Activated CD4-positive, alpha-beta T cell treated with anti-CD3 and anti-CD28 coated beads, Interleukin-2, amount 10 ng/mL, durations not matched to agents 7 days and 5 days (primary cell): ENCODE measurements around the gene SMPD2. TPM values are rescaled to one million over a fixed set of nuclear protein-coding genes. Genes with fewer than 3 reads are reported as not detected.

Experiments used
- CTCF ChIA-PET: fragments of 350-600 bp; sonication (Branson Sonifier 250); formaldehyde crosslinking; loops from one replicate; lab custom pipeline; 2021; ENCODE audit warnings: antibody characterized with exemption; lab: Charles Lee
- POLR2A ChIA-PET: fragments of 350-600 bp; sonication (Branson Sonifier 250); formaldehyde crosslinking; loops from one replicate; lab custom pipeline; 2021; ENCODE audit warnings: antibody characterized with exemption; lab: Charles Lee
- DNase-seq: peaks from one replicate; pipeline ENCODE4 v3.0.0-alpha.2; 2020
- H3K27ac Mint-ChIP-seq: one replicate; pipeline ENCODE4 v1.8.0; 2021; ENCODE audit warnings: mild to moderate bottlenecking, moderate library complexity, mixed read lengths
- H3K27me3 Mint-ChIP-seq: one replicate; pipeline ENCODE4 v1.8.0; 2021; ENCODE audit warnings: mixed read lengths
- H3K36me3 Mint-ChIP-seq: one replicate; pipeline ENCODE4 v1.8.0; 2021; ENCODE audit warnings: low read depth, mixed read lengths
- H3K4me1 Mint-ChIP-seq: one replicate; pipeline ENCODE4 v1.8.0; 2021; ENCODE audit warnings: mixed read lengths
- H3K4me3 Mint-ChIP-seq: one replicate; pipeline ENCODE4 v1.8.0; 2021; ENCODE audit warnings: mild to moderate bottlenecking, moderate library complexity, mixed read lengths
- H3K9me3 Mint-ChIP-seq: one replicate; pipeline ENCODE4 v1.8.0; 2021; ENCODE audit warnings: mixed read lengths
- total RNA-seq, 2 experiments: library from RNA; stranded (reverse); gene quantifications; one replicate each; pipeline ENCODE4 v1.2.3, GENCODE V29; 2021

SMPD2 gene
- total RNA-seq, 2 experiments from 2014 or later = 13.0 to 14.0 TPM

DNA sequence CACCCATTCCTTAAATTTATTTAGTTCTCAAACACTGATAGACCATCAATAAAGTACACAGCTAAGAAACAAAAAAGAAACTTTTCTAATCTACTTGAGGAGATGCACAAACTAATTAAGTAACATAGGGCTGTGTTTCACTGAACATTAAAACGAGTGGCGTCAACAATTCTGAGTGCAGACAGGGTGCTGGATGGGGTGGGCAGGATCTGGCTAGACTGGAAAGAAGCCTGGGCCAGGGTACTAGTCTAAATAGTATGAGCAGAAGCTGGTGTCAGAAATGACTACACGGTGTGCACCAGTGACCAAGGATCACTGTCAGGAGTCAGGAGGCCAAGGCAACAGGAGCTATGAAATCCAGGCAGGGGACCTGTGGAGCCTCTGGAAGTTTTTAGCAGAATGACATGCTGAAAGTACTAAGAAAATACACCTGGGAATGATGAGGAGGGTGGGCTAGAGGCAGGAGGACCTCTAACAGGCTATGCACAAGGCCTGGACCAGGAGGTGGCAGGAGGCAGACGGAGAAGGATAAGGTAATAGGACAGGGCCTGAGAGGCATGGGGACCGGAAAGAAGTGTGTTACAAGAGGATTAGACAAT lies 29.2 kb downstream of the SMPD2 start:
- peak overlapping the region; percentile 57 for H3K27ac Mint-ChIP-seq
- no peak overlapping the region for H3K4me3 Mint-ChIP-seq
- no peaks in the 10 kb centered on the region for H3K9me3 Mint-ChIP-seq

DNA sequence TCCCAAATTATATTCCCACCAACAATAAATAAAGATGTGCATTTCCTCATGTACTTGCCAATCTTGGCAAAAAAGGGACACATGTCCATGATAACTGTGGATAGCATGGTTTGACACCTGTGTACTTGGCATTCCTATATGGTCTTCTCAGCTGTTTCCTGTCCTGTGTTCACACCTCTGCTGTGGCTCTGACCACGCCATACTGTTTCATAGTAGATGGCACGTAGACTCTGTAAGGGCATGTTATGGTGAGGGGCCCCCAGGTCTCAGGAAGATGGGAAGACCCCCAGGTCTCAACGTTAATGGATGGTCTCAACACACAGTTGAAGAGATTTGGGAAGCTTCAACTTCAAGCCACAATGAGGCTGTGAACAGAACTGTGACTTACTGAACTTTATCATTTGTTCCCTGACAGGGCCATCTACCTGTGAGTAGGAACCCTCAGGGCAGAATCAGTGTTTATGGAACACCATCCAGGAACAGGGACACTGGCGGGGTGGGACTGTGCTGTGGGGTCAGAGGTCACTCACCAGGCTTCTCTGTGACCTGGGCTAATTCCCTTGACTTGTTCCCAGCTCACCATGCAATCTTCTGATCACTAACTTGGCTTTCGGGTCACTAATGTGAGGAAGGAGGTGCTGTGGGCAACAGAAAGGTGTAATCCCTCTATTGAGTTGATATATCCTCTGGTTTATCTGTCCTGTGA lies 30.7 kb downstream of the SMPD2 start:
- peak overlapping the region; percentile 48 for H3K27ac Mint-ChIP-seq
- ChIA-PET CTCF (interaction anchor here (1.0 to 2.1 kb wide), 4 partner anchors 11 to 30 kb away, joined by 3 to 11 read pairs (median 5); partner anchors contain the start of gene ZBTB24), POLR2A (no interaction called here)
- H3K27me3 Mint-ChIP-seq = no peaks in the 10 kb centered on the region
- no peaks in the 10 kb centered on the region for H3K9me3 Mint-ChIP-seq
- H3K4me3 Mint-ChIP-seq = no peak overlapping the region
- peaks cover 92% of the 10 kb centered on the region for H3K36me3 Mint-ChIP-seq
- peaks cover 65% of the 10 kb centered on the region for H3K4me1 Mint-ChIP-seq
- no peak for DNase-seq

More for the DNA sequence above, 29.2 kb downstream of the SMPD2 start:
- H3K27me3 Mint-ChIP-seq = no peaks in the 10 kb centered on the region
- DNase-seq = no peak
- peaks cover 90% of the 10 kb centered on the region for H3K36me3 Mint-ChIP-seq
- peaks cover 65% of the 10 kb centered on the region for H3K4me1 Mint-ChIP-seq
- ChIA-PET CTCF (interaction anchor here (1.1 to 2.0 kb wide), 4 partner anchors 10 to 16 kb away, joined by 3 to 5 read pairs (median 4); partner anchors contain the start of gene ZBTB24), POLR2A (interaction anchor here (0.6 kb wide), 1 partner anchor 161 kb away, joined by 4 read pairs; no protein-coding TSS in a partner anchor)

DNA sequence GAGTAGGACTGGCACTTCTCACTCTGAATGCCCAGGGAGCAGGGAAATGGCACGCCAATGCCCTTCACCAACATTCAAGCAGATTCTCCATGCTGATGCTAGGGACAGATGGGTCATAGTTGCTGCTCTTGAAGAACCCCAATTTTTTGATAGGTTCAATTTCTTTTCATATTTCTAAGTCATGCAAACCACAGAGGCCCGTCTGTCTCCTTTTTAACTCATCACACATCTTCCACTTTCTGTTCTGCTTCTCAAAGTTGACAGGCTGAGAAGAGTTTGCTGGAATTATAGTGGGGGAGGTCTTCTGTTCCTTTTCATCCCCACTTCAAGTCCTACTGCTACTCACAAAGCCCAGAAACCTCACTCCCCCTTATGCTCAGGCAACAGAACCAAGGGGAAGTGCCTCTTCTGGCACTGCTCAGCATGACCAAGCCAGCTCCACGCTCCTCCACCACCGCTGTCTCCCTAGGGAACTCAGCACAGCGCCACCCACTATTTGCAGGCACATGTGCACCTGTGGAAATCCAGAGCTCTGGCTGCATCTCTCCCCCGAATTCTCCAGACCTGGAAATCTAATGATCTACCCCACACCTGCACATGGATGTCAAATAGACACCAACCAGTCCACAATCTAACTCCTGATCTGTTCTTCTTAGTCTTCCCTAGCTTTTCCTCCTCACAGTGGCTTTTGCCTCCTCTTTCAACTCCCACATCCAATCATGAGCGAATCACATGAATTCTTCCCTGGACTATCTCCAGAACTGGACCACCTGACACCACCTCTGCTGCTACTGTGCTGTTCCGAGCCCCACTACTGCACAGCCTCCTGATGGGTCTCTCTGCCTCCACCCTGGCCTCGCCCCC lies 31.8 kb downstream of the SMPD2 start:
- CTCF ChIA-PET = interaction anchor here (0.6 to 2.1 kb wide), 6 partner anchors 8 to 233 kb away, joined by 3 to 11 read pairs (median 4); no protein-coding TSS in a partner anchor
- Mint-ChIP-seq H3K4me1 (peaks cover 73% of the 10 kb centered on the region), H3K27me3 (no peaks in the 10 kb centered on the region)

DNA sequence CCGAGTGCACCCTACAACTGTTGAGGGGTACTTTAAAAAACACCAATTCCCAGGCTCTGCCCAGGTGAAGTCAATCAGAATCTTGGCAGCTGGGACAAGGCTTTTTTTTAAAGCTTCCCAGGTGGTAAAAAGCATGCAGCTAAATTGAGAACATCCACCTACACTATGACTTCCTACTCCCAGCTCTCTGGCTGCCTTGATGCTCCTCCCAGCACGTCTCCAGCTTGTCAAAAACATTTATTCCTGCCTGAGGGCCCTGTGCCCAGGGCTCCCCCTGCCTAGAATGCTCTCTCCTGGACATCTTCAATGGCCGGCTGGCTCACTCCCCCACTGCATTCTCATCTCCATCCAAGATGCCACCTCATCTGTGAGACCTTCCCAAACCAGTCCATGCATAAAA lies 32.6 kb downstream of the SMPD2 start:
- peaks cover 93% of the 10 kb centered on the region for H3K36me3 Mint-ChIP-seq
- H3K27ac Mint-ChIP-seq = no peak overlapping the region
- ChIA-PET POLR2A (interaction anchor here (0.6 kb wide), 1 partner anchor 60 kb away, joined by 3 read pairs; no protein-coding TSS in a partner anchor), CTCF (interaction anchor here (0.6 to 2.1 kb wide), 5 partner anchors 9 to 234 kb away, joined by 3 to 5 read pairs (median 4); no protein-coding TSS in a partner anchor)
- no peak for DNase-seq
- no peak overlapping the region for H3K4me3 Mint-ChIP-seq
- H3K9me3 Mint-ChIP-seq = no peaks in the 10 kb centered on the region
- H3K27me3 Mint-ChIP-seq = no peaks in the 10 kb centered on the region
- H3K4me1 Mint-ChIP-seq = peaks cover 76% of the 10 kb centered on the region

More for the DNA sequence above, 31.8 kb downstream of the SMPD2 start:
- no peak for DNase-seq
- Mint-ChIP-seq H3K36me3 (peaks cover 93% of the 10 kb centered on the region), H3K27ac (peak overlapping the region; percentile 61), H3K4me3 (no peak overlapping the region), H3K9me3 (no peaks in the 10 kb centered on the region)
- POLR2A ChIA-PET = no interaction called here

DNA sequence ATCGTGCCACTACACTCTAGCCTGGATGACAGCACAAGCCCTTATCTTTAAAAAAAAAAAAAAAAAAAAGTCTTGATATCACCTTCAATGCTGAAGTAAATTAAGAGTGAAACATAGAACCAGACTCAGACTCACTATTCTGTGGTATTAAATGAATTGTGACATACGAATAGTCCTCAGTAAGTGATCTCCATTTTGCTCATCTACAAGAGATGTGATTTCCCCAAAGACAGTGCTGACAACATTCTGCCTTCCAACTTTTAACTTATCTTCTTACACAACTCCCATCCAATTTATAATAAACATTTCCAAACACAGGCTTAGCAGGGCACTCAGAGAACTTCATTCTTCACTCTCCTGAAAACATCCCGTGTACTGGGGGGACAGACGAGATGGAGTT lies 34.5 kb downstream of the SMPD2 start:
- ChIA-PET CTCF (interaction anchor here (0.9 kb wide), 1 partner anchor 11 kb away, joined by 5 read pairs; no protein-coding TSS in a partner anchor), POLR2A (no interaction called here)
- Mint-ChIP-seq H3K27ac (peak overlapping the region; percentile 15), H3K4me3 (no peak overlapping the region), H3K4me1 (peaks cover 77% of the 10 kb centered on the region), H3K27me3 (no peaks in the 10 kb centered on the region), H3K36me3 (peaks cover 93% of the 10 kb centered on the region), H3K9me3 (no peaks in the 10 kb centered on the region)
- DNase-seq = no peak

DNA sequence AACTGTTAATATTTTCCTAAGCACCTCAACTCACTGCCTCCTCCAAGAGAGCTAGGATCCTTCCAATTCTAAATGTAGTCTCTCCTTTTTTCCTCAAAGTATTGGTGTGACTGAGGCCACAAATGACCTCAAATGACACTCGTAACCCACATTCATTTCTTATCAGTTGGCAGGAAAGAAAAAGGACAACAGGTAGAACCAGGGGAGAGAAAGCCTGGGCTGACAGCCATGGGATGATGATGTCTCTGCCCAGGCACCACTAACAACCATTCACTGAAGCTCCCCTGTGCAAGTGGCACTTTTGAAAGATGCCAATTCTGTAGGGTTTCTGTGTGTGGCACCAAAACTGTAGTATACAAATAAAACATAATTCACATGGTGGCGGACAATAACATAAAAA lies 35.1 kb downstream of the SMPD2 start:
- H3K27ac Mint-ChIP-seq = no peak overlapping the region
- H3K9me3 Mint-ChIP-seq = no peaks in the 10 kb centered on the region
- ChIA-PET CTCF (interaction anchor here (1.5 kb wide), 1 partner anchor 12 kb away, joined by 6 read pairs; no protein-coding TSS in a partner anchor), POLR2A (no interaction called here)
- H3K4me3 Mint-ChIP-seq = no peak overlapping the region
- DNase-seq = no peak
- no peaks in the 10 kb centered on the region for H3K27me3 Mint-ChIP-seq
- H3K36me3 Mint-ChIP-seq = peaks cover 92% of the 10 kb centered on the region
- peaks cover 80% of the 10 kb centered on the region for H3K4me1 Mint-ChIP-seq

DNA sequence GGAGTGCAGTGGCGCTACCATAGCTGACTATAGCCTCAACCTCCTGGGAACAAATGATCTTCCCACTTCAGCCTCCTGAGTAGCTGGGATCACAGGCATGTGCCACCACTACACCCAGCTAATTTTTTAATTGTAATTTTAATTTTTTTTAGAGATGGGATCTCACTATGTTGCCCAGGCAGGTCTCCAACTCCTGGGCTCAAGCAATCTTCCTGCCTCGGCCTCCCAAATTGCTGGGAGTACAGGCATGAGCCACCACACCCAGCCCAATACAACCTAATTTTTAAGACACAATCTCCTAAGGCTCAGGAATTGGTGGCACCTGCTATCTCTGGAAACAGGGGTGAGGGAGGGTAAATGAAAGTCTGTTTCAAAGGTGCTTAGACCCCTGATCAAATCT lies 36.7 kb downstream of the SMPD2 start:
- H3K36me3 Mint-ChIP-seq = peaks cover 91% of the 10 kb centered on the region
- ChIA-PET POLR2A (no interaction called here), CTCF (no interaction called here)
- no peaks in the 10 kb centered on the region for H3K27me3 Mint-ChIP-seq
- H3K27ac Mint-ChIP-seq = peak overlapping the region; percentile 80
- no peak for DNase-seq
- H3K9me3 Mint-ChIP-seq = no peaks in the 10 kb centered on the region
- peaks cover 81% of the 10 kb centered on the region for H3K4me1 Mint-ChIP-seq
- no peak overlapping the region for H3K4me3 Mint-ChIP-seq

DNA sequence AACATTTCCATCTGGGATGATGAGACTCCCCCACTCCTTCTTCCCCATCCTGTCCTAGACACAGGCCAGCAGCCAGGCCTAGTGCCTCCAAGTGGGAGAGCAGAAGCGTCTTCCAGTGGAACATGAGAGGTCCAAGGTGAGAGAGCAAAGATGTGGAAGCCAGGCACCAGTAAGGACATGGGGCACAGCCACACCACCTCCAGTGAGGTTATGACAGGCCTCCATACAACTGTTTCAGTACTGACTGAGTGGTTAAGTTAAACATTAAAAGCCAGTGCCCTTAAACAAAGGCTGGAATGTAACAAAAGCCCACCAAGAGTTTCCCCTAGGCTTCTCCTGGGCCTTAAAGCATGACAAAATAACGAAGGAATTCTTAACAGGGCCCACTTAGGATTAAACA lies 37.2 kb downstream of the SMPD2 start:
- H3K4me1 Mint-ChIP-seq = peaks cover 78% of the 10 kb centered on the region
- POLR2A ChIA-PET = no interaction called here
- CTCF ChIA-PET = interaction anchor here (0.7 kb wide), 1 partner anchor 33 kb away, joined by 3 read pairs; no protein-coding TSS in a partner anchor
- H3K9me3 Mint-ChIP-seq = no peaks in the 10 kb centered on the region
- peaks cover 88% of the 10 kb centered on the region for H3K36me3 Mint-ChIP-seq
- no peaks in the 10 kb centered on the region for H3K27me3 Mint-ChIP-seq
- peak overlapping the region; percentile 77 for H3K4me3 Mint-ChIP-seq
- no peak for DNase-seq
- peak overlapping the region; percentile 80 for H3K27ac Mint-ChIP-seq

DNA sequence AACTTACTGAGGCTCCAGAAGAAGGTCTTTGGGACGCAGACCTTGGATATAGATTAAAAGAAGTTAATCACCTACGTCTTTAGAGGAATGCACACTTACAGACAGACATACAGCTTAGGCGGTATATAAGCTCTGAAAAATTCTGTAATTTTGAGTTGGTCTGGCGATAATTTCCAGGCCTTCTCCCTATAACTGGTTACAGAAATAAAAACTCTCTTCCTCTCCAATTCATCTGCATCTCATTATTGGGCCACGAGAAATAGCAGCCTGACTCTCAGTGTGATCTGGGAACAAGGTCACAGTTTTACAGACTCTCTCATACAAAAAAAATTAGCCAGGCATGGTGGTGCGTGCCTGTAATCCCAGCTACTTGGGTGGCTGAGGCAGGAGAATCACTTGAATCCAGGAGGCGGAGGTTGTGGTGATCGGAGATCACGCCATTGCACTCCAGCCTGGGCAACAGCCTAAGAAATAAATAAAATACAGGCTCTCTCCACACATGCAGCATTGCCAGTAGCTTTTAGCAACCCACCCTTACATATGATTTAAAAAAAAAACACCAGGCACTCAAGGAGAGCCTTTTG lies 37.8 kb downstream of the SMPD2 start:
- no peaks in the 10 kb centered on the region for H3K27me3 Mint-ChIP-seq
- H3K4me3 Mint-ChIP-seq = peak overlapping the region; percentile 77
- CTCF ChIA-PET = interaction anchor here (0.6 to 0.7 kb wide), 3 partner anchors 34 to 1167 kb away, joined by 3 to 4 read pairs (median 3); no protein-coding TSS in a partner anchor
- H3K4me1 Mint-ChIP-seq = peaks cover 73% of the 10 kb centered on the region
- POLR2A ChIA-PET = interaction anchor here (0.7 kb wide), 1 partner anchor 22 kb away, joined by 3 read pairs; no protein-coding TSS in a partner anchor
- no peak for DNase-seq
- H3K27ac Mint-ChIP-seq = peak overlapping the region; percentile 82
- H3K36me3 Mint-ChIP-seq = peaks cover 83% of the 10 kb centered on the region
- H3K9me3 Mint-ChIP-seq = no peaks in the 10 kb centered on the region

DNA sequence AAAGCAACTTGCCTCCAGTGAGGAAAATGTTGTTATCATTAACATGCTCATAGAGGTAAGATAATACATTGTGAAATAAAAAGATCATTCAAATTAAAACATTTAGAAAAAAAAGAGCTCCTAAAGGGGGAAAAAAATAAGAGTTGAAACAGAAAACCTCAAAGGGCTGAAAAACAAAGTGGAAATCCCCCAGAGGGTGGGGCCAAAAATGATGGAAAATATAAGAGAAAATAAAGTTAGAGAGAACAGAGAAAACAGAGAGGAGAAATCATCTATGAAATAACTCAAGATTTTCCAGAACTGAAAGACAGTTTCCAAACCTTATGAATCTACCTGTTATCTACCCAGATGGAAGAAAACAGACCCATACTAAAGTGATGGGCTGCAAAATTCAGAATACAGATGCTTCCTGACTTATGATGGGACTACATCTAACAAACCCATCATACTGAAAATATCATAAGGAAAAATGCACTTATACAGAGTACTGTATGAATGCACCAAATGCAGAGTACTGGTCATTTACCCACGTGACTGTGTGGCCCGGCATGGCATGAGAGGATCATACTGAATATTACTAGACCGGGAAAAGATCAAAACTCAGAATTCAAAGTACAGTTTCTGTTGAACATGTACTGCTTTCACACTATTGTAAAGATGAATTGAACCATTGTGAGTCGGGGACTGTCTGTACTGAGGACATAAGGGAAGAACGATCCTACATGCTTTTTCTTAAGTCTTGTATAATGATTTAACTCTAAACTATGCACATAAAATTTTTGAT lies 38.5 kb downstream of the SMPD2 start:
- Mint-ChIP-seq H3K4me1 (peaks cover 71% of the 10 kb centered on the region), H3K27me3 (no peaks in the 10 kb centered on the region), H3K4me3 (peak overlapping the region; percentile 77), H3K27ac (peak overlapping the region; percentile 82), H3K36me3 (peaks cover 76% of the 10 kb centered on the region), H3K9me3 (no peaks in the 10 kb centered on the region)
- DNase-seq = no peak
- ChIA-PET CTCF (interaction anchor here (0.6 to 1.5 kb wide), 7 partner anchors 10 to 1167 kb away, joined by 3 to 5 read pairs (median 3); no protein-coding TSS in a partner anchor), POLR2A (interaction anchor here (0.7 kb wide), 1 partner anchor 22 kb away, joined by 3 read pairs; no protein-coding TSS in a partner anchor)

DNA sequence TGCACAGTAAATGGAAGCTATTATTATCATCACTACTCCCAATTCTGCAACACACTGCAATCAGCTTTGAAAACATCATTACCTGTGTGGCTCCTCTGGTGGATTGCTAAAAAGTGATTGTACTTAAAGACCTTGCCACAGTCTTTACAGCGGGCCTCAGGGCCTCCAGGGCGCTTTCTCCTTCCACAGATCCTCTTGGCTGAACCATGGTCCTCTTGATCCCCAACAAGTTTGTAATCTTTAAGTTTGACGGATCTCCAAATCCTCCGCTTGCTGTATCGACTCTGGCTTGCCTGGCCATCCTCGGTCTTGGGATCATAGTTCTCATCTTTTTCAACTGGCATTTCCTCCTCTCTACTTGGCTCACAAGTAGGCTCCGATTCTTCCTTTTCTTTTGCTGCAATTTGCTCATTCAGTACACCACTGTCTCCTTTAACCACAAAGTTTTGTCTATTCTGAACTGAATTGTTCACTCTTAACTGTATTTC lies 40.5 kb downstream of the SMPD2 start:
- peaks cover 57% of the 10 kb centered on the region for H3K36me3 Mint-ChIP-seq
- no peak for DNase-seq
- POLR2A ChIA-PET = interaction anchor here (0.6 kb wide), 1 partner anchor 110 kb away, joined by 4 read pairs; no protein-coding TSS in a partner anchor

More for the DNA sequence above, 40.5 kb downstream of the SMPD2 start:
- Mint-ChIP-seq H3K4me3 (peak overlapping the region; percentile 97), H3K4me1 (peaks cover 66% of the 10 kb centered on the region), H3K27me3 (no peaks in the 10 kb centered on the region), H3K9me3 (no peaks in the 10 kb centered on the region), H3K27ac (peak overlapping the region; percentile 95)
- CTCF ChIA-PET = interaction anchor here (0.9 to 1.5 kb wide), 5 partner anchors 8 to 35 kb away, joined by 3 to 5 read pairs (median 3); no protein-coding TSS in a partner anchor
